NCI-H2029 (cell line): ENCODE measurements around the gene IGFLR1.

Source experiments
- DNase-seq: peaks from one replicate; lab custom pipeline; 2025; lab: John Stamatoyannopoulos, UW

Gene IGFLR1

DNA sequence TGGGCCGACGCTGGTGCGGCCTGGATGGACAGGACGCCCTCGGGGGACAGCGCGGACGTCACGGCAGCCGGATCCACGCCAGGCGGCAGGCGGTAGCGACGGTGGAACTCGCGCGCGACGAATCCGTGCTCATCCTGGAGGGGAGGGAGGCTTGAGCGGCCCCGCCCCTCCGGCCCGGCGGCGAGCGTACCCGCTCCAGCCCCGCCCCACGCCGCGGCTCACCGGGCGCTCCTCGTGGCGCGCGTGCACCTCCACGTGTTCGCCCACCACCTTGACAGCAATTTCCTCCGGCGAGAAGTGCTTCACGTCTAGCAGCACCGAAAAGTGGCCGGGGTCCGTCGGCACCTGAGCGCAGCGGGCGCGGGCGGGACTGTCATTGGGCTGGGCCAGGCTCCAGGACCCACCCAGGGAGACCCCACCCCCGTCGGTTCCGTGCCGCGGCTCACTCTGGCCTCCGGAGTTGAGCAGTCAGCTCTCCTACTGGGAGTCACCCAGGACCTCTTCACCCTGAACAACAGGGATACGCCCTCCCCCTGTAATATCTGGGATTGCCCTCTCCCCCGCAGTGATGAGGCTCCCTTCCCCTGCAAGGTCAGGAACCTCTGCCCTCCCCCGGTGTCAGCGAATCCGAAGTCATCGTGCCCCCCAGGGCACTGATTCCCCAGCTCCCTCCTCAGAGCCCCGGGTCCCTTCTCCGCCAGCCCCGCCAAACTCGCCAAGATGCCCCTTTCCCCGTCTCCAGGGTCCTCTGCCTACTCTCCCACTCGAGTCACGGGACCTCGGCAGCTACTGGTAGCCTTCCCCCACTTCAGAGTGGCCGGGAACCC lies 13.5 kb upstream of the IGFLR1 start:
- no peak for DNase-seq

DNA sequence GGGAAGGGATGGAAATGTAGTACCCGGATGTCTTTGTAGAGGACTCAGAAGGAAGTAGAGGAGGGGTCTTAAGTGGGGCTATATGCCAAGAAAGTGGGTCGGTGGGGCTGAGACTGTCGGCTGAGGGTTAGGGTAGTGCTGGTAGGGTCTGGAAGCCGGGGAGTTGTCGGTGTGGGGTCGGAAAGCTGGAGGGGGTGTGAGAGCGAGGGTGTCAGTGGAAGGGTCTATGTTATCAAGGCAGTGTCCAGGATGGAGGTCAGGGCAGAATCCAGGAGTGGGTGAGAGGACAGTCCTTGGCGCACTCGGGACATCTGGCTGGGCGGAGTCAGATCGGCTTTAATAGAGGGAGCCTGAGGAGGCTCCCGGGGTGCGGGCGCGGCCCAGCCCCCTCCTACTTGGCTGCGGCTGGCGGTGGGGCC lies 12.9 kb upstream of the IGFLR1 start:
- DNase-seq, result no peak

DNA sequence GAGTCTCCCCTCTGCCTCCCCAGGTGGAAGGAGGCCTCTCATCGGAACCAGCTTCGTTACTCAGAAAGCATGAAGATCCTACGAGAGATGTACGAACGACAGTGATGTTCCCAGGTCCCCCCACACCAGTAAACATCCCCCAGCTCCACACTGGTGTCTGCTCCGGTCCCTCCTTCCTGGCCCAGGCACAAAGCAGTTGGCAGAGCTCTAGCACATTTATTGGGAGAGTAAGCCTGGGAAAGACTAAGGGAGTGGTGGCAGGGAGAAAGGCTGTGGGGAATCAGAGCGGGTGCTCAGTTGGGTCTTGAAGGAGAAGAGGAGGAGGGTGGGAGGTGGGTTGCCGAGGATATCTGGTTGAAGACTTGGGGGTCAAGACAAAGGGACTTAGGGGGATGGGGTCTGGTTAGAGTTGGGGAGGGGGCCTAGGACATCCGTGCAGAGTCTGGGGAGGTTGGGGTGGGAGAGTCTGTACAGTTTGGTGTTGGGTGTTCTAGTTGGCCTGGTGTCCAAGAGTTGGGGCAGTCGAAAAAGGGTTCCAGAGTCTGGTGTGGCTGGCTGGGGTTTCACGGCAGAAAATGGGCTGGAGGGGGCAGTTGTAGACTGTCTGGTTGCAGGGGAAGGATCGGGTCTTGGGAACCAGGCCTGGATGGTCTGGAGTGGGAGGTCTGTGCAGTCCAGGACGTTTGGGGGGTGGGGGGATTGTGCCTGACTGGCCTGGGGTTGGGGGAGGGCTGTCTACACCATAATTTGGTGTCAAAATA lies 12.3 kb upstream of the IGFLR1 start:
- no peak for DNase-seq

DNA sequence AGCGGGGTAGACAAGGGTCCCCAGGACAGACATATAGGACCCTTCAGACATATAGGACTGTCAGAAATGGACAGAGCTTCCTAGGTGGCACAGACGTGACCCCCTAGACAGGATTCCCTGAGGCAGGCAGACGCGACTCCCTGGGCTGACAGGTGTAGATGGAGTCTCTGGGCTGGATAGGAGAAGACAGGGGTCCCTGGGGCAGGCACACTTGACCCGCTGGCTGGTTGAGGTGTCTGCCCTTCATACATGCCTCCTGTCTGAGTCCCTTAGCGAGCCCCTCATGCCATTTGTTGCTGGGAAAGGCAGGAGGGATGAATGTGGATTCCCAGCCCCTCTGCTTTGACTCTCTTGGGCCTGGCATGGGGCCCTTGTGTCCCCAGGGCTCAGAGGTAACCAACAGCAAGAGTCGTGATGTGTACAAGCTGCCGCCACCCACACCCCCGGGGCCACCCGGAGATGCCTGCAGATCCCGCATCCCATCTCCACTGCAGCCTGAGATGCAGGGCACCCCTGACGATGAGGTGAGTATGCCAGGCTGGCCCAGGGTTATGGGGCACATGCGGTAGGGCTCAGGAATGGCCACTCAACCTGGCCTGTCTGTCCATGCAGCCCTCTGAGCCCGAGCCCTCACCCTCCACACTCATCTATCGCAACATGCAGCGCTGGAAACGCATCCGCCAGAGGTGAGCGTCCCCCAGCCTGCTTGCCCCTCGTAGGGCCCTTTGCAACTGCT lies 11.6 kb upstream of the IGFLR1 start:
- DNase-seq, result no peak

DNA sequence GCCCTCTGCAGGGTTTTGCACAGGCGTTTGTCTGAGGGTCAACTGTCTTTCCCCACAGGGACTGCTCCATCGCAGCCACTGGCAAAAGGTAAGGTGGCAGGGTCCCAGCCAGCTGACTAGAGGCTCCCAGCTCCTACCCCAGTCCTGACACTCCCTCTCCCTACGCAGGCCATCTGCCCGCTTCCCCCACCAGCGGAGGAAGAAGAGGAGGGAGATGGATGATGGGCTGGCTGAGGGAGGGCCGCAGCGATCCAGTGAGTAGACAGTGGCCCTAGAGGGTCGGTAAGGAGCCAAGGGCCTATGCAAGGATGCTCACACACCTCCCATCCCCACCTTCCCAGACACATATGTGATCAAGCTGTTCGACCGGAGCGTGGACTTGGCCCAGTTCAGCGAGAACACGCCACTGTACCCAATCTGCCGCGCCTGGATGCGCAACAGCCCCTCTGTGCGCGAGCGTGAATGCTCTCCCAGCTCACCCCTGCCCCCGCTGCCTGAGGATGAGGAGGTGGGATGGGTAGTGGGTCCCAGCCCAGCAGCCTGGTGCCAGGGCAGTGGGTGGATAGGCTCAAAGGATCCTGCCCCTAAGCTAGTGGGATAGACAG lies 10.6 kb upstream of the IGFLR1 start:
- no peak for DNase-seq

DNA sequence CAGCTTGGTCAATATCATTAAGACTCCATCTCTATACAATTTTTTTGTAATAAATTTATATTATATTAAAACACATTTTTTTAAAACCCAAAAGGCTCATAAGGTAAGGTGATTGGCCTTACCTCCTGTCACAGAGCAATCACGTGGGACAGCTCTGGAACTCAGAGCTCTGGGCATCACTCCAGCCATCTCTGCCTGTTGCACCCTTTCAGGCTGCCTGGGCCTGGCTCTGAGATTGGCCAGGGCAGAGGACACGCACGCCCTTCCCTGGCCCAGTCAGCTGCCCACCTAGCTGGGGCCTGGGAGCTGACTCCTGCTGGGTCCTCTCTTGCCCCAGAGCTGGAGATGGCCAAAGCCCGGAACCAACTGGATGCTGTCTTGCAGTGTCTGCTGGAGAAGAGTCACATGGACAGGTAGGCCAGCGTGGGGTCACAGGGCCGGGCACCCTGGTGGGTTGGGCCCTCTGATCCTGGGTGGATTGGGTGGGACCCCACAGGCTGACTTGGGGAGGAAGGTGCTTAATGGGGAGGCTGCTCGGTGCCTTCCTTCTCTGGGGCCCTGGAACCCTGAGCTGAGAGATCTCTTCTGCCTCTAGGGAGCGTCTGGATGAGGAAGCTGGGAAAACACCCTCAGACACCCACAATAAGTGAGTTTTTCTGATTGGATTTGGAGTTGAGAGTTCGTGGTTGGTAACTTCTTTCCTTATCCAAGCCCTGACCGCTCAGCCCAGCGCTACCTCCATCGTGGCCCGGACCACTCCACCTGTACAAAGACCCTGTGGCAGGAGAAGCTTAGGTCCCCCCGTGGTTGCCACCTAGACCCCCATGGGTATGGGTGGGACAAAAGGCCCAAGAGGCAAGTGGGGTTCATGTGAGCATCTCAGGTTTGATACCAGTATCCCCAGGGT lies 9.8 kb upstream of the IGFLR1 start:
- no peak for DNase-seq

DNA sequence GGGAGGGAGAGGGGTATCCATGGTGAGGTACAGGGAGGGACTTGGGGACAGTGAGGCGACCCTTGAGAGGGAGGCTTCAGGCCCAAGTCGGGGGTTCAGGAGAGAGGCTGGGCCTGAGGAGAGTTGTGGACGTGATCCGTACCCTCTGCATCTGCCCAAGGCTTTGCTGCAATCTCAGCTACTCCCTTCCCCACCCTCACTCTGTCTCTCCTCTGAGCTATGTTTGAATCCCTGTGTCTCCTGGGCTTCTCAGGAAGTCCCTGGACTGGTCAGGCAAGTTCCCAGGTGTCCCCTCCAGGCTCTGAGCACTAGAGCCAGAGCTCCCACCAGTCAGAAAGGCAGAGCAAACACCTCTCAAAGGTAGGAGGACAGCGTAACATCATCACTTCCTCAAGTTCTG lies 7.9 kb upstream of the IGFLR1 start:
- DNase-seq, result no peak

DNA sequence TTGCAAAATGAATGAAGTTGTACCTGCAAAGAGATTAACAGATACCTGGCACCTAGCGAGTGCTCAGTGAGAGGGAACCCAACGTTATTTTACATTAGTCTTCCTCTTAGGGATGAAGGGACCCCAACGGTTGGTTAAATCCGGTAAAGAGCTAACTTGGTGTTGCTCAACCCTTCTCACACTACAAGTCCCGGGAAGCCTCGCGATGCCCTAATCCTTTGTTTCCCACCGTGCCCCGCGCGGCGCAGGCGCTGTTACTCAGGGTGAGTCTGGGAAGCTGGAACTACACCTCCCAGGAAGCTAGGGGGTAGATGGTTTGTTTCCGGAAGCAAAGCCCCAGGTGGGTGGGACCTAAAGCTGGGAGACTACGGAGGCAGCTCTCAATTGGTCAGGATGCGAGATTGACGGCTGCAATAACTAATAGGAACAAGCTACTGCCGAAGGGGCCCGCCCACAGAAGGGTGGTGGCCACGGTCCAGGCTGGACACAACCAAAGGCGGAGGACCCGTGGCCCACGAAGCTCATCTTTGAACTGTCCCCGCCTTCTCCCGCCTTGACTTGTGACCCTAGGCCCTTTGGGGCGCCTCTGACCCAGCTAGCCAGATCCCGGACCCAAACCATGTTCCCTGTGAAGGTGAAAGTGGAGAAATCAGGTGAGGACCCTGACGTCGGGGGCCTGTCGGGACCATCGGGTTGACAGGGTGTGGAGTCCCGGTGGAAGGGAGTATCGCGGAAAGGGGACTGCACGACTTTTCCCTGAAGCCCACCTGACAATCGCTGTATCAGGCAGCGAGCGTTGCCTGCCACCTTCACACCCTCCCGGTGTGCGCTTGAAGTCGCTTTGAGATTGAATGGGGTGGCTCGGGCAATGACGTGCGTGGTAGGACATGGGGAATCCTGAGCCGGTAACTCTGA lies 6.1 kb upstream of the IGFLR1 start, which contains the start of gene LIN37:
Gene LIN37 (plus strand): TSS at position 471 of the 915 bp plus-strand sequence. CDS start 149 bp downstream, at position 620.
- peak; percentile 99 for DNase-seq

DNA sequence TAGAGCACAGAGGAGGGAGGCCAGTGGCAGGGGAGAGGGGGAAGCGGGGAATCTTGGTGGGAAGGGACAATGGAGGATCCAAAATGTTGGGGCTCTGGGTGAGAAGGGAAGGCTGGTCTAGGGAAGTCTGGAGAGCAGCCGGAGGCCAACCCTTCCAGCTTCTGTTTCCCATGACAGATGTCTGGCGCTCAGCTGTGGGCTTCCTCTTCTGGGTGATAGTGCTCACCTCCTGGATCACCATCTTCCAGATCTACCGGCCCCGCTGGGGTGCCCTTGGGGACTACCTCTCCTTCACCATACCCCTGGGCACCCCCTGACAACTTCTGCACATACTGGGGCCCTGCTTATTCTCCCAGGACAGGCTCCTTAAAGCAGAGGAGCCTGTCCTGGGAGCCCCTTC lies 4.3 kb upstream of the IGFLR1 start:
- no peak for DNase-seq

DNA sequence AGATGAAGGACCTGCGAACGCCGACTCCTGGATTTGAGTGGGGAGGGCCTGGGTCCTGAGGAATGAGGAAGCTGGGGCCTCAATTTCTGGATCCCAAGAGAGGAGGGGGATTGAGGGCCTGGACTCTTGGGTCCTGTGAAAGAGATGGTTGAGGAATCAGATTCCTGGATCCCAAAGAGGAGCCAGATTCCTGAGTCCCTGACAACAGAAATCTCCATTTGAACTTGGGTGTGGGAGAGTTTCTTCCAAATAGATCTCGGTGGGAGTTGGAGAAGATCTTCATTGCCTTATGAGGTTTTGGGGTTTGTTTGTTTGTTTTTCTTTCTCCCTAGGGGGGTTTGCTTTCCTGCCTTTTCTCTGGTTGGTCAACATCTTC lies 3.8 kb upstream of the IGFLR1 start:
- no peak for DNase-seq

DNA sequence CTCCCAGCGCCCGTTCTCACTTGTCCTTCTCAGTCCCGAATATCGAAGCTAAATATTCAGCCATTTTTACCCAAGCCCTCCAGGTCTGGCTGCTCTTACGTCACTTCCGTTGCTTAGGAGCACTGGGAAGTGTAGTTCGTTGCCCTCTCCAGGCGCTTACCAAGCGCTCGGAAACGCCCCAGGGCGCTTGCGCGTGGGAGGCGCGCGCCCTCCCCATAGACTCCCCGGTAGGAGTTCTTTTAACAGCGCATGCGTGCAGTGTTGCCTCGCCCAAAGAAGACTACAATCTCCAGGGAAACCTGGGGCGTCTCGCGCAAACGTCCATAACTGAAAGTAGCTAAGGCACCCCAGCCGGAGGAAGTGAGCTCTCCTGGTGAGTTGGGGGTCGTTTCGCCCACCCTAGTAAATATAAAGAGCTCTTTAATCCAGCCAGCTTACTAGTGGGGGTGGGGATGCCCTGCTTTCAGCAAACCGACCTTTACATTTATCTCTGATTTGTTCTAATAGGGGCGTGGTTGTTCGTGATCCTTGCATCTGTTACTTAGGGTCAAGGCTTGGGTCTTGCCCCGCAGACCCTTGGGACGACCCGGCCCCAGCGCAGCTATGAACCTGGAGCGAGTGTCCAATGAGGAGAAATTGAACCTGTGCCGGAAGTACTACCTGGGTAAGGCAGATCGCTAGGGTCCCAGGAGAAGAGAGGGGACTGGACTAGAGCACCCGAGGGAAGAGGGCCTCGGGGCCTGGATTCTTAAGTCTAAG lies 3.3 kb upstream of the IGFLR1 start, which contains the start of the genes PSENEN and U2AF1L4:
Gene PSENEN (plus strand): TSS at position 324 of the 759 bp plus-strand sequence. CDS start 280 bp downstream, at position 604.
Gene U2AF1L4 (minus strand): TSS at position 91 of the 759 bp plus-strand sequence. CDS start 27 bp downstream, at position 64.
- peak; percentile 99 for DNase-seq

DNA sequence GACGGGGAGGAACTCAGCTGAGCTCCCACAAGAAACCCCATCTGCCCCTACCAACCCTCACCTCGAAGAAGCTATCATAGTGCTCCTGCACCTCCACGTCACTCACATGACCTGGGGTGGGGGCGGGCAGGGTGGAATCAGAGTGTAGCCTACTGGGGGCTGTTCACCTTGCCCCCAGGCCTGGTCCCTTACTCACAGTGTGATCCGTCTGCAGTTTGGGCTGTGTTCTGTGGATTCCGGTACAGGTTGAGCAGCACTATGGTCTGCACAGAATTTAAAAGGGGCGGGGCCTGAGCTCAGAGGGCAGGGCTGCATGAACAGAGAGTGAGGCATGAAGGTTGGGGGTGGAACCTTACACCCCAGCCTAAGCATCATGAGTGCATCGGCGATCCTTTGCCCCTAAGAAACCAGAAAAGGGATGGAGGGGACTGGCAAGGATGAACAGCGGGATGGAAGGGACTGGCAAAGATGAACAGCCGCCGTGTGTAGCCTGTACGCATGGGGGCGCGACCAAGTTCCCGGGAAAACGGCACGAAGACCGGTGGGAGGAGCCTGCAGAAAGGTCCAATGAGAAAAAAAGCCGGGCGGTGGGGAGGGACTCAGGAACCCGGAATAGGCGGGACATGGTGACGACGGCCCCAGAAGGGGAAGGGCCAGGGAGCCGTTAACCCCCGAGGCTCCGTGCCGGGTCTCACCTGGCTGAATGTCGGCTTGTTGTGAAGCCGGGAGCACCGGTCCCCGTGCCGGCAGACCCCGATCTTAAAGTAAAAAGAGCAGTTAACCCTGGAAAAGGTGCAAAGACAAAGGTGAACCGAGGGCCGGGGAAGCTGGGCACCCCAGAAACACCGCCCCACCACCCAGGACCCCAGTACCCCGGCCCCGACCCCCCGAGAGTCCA lies 2.4 kb upstream of the IGFLR1 start:
- DNase-seq, result peak; percentile 97

DNA sequence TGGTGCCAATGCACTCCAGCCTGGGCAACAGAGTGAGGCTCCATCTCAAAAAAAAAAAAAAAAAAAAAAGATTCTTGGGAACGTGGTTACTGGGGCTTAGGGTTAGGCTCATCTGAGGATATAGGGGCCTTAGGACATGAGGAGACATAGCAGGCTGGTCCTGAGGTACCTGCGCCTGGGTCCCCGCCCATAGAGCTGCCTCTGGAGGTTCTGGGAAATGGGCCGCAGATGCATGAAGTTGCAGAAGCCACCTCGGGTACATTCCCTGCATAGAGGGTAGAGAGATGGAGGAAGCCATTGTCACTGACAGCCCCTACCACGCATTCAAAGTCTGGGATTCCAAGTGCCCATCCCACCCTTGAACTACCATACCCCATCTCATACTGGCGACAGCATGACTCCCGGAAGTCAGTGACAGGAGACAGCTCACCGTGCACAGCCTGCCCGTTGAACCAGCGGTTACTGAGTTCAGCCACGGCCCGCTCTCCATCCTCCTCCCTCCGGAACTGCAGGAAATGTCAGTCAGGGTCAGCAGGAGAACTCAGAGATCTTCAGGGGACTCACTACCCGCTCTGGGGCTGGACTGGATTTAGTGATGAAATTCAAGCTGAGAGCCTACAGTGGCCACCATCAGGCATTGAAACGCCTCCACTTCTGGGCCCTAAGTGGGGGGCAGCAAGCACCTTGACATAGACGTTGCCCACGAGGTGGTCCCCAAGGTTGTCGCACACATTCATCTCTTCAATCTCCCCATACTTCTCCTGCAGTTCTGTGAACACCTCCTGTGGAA lies 1.6 kb upstream of the IGFLR1 start:
- DNase-seq, result no peak

DNA sequence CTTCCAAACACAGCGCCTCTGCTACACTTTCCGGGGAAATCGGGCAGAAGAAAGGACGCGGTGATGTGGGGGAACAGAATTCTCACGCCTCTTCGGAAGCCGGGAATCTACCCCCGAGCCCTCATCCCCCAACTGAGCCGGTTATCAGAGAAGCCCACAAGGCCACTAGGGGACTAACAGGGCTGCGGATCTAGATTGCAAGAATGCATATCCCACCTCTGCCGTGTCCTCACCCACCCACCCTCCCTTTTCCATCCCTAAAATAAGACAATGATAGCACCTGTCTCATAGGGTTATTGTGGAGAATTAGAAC lies 1.1 kb downstream of the IGFLR1 start:
- DNase-seq, result no peak

DNA sequence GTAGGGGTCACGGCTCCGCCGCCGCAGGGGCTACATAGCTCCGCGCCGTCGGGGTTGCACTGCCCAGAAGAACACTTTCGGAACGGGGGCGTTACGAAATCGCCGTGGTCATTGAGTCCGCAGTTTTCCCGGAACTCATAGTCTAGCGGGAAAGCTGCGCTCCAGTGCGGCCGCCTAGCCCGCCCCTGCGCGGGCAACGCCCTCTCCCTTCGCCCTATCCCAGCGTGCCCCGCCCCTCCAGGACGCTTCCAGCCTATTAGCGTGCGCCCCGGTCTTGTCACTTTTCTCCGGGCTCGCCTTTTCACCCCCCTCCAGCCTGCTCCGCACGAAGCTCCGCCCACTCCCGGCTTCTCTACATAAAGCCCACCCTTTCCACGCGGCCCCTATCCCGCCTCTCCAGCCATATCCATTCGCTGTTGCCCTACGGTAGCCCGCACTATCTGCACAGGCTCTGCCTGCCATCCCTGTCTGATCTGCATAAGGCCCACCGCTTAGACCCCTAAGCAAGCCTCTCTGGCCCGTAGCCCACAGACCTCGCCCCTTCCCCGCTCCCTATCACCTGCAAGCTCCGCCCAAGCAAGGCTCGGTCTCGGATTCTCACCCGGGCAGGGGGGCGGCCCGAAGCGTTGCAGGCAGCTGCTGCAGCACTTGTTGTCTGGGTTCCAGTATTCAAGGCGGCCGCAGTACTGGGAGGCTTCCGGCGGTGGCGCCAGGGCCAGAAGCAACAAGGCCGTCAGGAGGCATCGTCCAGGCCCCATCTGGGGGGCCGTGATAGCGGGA lies 1.6 kb downstream of the IGFLR1 start:
- peak; percentile 97 for DNase-seq

DNA sequence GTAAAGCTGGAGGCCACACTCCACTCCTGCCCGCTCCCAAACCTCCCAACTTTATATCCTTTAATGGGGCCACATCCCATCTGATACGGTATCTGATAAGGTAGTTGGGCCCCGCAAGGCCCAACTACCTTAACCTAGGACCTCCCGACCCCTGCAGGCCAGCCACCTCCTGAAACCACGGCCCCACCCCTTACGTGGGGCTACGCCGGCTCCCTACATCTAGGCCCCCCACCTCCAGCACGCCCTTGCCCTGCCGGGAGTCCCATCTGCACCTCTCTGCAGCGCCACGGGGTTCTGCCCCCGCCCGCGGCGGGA lies 2.2 kb downstream of the IGFLR1 start:
- DNase-seq, result no peak
